ENCODE results near the gene PCOLCE2. TPM values are rescaled to one million over a fixed set of nuclear protein-coding genes. Genes with fewer than 3 reads are reported as not detected.

PCOLCE2 gene
- total and polyA plus RNA-seq, 5 donors = 110 to 172 (median 128) TPM

Other genes starting within 250 kb of the PCOLCE2 start
- 10 to 100 TPM; 18.6 to 23.6 (median 21.4) TPM for gene TRPC1, start 165.0 kb downstream of the PCOLCE2 start, total RNA-seq
- gene TRPC1, start 165.0 kb downstream of the PCOLCE2 start, polyA plus RNA-seq = 11.1 TPM
- gene PAQR9, start 74.6 kb upstream of the PCOLCE2 start, total RNA-seq = 10 to 100 TPM in 2 of 4 donors, 1 to 10 TPM in 2; 8.2 to 12.5 (median 10.0) TPM
- gene PAQR9, start 74.6 kb upstream of the PCOLCE2 start, polyA plus RNA-seq = 4.7 TPM
- gene U2SURP, start 112.5 kb upstream of the PCOLCE2 start, total RNA-seq = 10 to 100 TPM; 44.3 to 56.6 (median 51.0) TPM
- 22.8 TPM for gene U2SURP, start 112.5 kb upstream of the PCOLCE2 start, polyA plus RNA-seq
- 1 to 10 TPM; 1.5 to 3.3 (median 2.4) TPM for gene CHST2, start 230.7 kb upstream of the PCOLCE2 start, total RNA-seq
- 2.0 TPM for gene CHST2, start 230.7 kb upstream of the PCOLCE2 start, polyA plus RNA-seq

Measured in right cardiac atrium (tissue), 5 donors.